Astrocyte (in vitro differentiated cells and primary cell): ENCODE data around the gene MCF2L2. TPM values are rescaled to one million over a fixed set of nuclear protein-coding genes. Genes with fewer than 3 reads are reported as not detected.

Source experiments
- DNase-seq: peaks from one replicate; pipeline ENCODE4 v3.0.0-alpha.2; 2010; ENCODE audit warnings: low read depth
- FAIRE-seq: peaks from 2 replicates; lab custom pipeline; 2011; peaks lifted over from hg19 to GRCh38; lab: Jason Lieb, UNC
- H2AFZ ChIP-seq: 2 replicates; pipeline ENCODE4 v1.6.0; 2012; ENCODE audit warnings: low read depth, low read length, inconsistent platforms
- H3K27ac ChIP-seq: 2 replicates; pipeline ENCODE4 v1.5.1; 2011; ENCODE audit warnings: low read depth, low read length, inconsistent platforms
- H3K27me3 ChIP-seq: 2 replicates; pipeline ENCODE4 v1.6.0; 2011; ENCODE audit warnings: low read length, inconsistent platforms; ENCODE audit not compliant: insufficient read depth
- H3K36me3 ChIP-seq: 2 replicates; pipeline ENCODE4 v1.5.1; 2011; ENCODE audit warnings: low read length, inconsistent platforms; ENCODE audit not compliant: insufficient read depth
- H3K4me1 ChIP-seq: 2 replicates; pipeline ENCODE4 v1.5.1; 2011; ENCODE audit warnings: low read length, inconsistent platforms; ENCODE audit not compliant: insufficient read depth
- H3K4me2 ChIP-seq: 2 replicates; pipeline ENCODE4 v1.6.0; 2012; ENCODE audit warnings: low read length, inconsistent platforms
- H3K4me3 ChIP-seq: 2 replicates; pipeline ENCODE4 v1.5.1; 2011; ENCODE audit warnings: low read depth, mild to moderate bottlenecking, low read length, inconsistent platforms; ENCODE audit not compliant: insufficient read depth
- H3K79me2 ChIP-seq: 2 replicates; pipeline ENCODE4 v1.6.0; 2012; ENCODE audit warnings: mild to moderate bottlenecking, low read length, inconsistent platforms; ENCODE audit not compliant: insufficient read depth
- H3K9ac ChIP-seq: 2 replicates; pipeline ENCODE4 v1.6.0; 2012; ENCODE audit warnings: mild to moderate bottlenecking, low read length, inconsistent platforms
- H3K9me3 ChIP-seq: 2 replicates; pipeline ENCODE4 v1.5.1; 2012; ENCODE audit warnings: low read depth, mild to moderate bottlenecking, low read length, inconsistent platforms; ENCODE audit not compliant: insufficient read depth
- H4K20me1 ChIP-seq: 2 replicates; pipeline ENCODE4 v1.6.0; 2012; ENCODE audit warnings: low read length, inconsistent platforms; ENCODE audit not compliant: insufficient read depth
- H3K27ac Mint-ChIP-seq: one replicate; pipeline ENCODE4 v1.8.0; 2021; ENCODE audit warnings: mild to moderate bottlenecking, mixed read lengths; ENCODE audit not compliant: unreplicated experiment
- H3K27me3 Mint-ChIP-seq: one replicate; pipeline ENCODE4 v1.8.0; 2021; ENCODE audit warnings: low read depth, mixed read lengths; ENCODE audit not compliant: unreplicated experiment
- H3K36me3 Mint-ChIP-seq: one replicate; pipeline ENCODE4 v1.8.0; 2021; ENCODE audit warnings: low read depth, mixed read lengths; ENCODE audit not compliant: unreplicated experiment
- H3K4me1 Mint-ChIP-seq: one replicate; pipeline ENCODE4 v1.8.0; 2021; ENCODE audit warnings: low read depth, mixed read lengths; ENCODE audit not compliant: unreplicated experiment
- H3K4me3 Mint-ChIP-seq: one replicate; pipeline ENCODE4 v1.8.0; 2021; ENCODE audit warnings: mild to moderate bottlenecking, moderate library complexity, mixed read lengths; ENCODE audit not compliant: unreplicated experiment
- H3K9me3 Mint-ChIP-seq: one replicate; pipeline ENCODE4 v1.8.0; 2021; ENCODE audit warnings: mild to moderate bottlenecking, mixed read lengths; ENCODE audit not compliant: unreplicated experiment
- EZH2 ChIP-seq: IDR thresholded peaks from 2 replicates; pipeline ENCODE4 v1.6.1; 2012; ENCODE audit warnings: mild to moderate bottlenecking, low read length, inconsistent platforms; ENCODE audit not compliant: insufficient read depth
- total RNA-seq: library from RNA; stranded (reverse); gene quantifications from 2 replicates; pipeline ENCODE4 v1.2.1, GENCODE V29; 2021
- TF ChIP-seq, protein P1 (sequence below): IDR thresholded peaks from 2 replicates; pipeline ENCODE4 v1.5.1; 2011; ENCODE audit warnings: low read depth, mild to moderate bottlenecking, inconsistent platforms, low read length, moderate library complexity; ENCODE audit not compliant: insufficient read depth

The MCF2L2 gene
- total RNA-seq, 1 donor from 2014 or later, result 0.89 TPM

DNA sequence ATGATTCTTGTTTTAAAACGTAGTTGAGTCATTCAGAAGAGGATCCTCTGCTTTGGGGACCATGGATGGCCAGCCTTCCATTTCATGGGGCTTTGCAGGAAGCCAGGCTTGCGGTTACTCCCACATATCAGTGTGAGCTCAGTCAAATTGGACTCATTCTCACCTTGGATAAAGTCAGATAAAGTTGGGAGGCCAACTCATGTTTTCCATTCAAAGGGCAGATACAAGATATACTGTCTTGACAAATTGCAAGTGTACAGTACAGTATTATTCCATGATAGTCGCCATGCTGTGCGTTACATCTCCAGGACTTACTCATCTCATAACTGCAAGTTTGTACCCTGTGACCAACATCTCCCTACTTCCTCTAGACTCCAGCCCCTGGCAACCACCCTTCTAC, 200.8 kb downstream of the MCF2L2 start:
- Mint-ChIP-seq H3K9me3 (peaks cover 3% of the 10 kb centered on the region), H3K4me1 (no peaks in the 10 kb centered on the region), H3K27me3 (peaks cover 12% of the 10 kb centered on the region), H3K36me3 (no peaks in the 10 kb centered on the region), H3K27ac (no peak overlapping the region), H3K4me3 (no peak overlapping the region)
- TF ChIP-seq EZH2, result no peak
- TF ChIP-seq, protein P1, sequence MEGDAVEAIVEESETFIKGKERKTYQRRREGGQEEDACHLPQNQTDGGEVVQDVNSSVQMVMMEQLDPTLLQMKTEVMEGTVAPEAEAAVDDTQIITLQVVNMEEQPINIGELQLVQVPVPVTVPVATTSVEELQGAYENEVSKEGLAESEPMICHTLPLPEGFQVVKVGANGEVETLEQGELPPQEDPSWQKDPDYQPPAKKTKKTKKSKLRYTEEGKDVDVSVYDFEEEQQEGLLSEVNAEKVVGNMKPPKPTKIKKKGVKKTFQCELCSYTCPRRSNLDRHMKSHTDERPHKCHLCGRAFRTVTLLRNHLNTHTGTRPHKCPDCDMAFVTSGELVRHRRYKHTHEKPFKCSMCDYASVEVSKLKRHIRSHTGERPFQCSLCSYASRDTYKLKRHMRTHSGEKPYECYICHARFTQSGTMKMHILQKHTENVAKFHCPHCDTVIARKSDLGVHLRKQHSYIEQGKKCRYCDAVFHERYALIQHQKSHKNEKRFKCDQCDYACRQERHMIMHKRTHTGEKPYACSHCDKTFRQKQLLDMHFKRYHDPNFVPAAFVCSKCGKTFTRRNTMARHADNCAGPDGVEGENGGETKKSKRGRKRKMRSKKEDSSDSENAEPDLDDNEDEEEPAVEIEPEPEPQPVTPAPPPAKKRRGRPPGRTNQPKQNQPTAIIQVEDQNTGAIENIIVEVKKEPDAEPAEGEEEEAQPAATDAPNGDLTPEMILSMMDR, result no peak
- H3K9ac ChIP-seq, result no peak overlapping the region
- FAIRE-seq, result no peak
- no peaks in the 10 kb centered on the region for H3K36me3 ChIP-seq
- no peak overlapping the region for H3K27ac ChIP-seq
- H3K4me1 ChIP-seq, result no peaks in the 10 kb centered on the region
- no peaks in the 10 kb centered on the region for H4K20me1 ChIP-seq
- no peak overlapping the region for H2AFZ ChIP-seq
- H3K4me2 ChIP-seq, result no peak overlapping the region
- H3K27me3 ChIP-seq, result no peaks in the 10 kb centered on the region
- H3K9me3 ChIP-seq, result no peaks in the 10 kb centered on the region
- DNase-seq, result no peak
- H3K4me3 ChIP-seq, result no peak overlapping the region
- no peaks in the 10 kb centered on the region for H3K79me2 ChIP-seq

DNA sequence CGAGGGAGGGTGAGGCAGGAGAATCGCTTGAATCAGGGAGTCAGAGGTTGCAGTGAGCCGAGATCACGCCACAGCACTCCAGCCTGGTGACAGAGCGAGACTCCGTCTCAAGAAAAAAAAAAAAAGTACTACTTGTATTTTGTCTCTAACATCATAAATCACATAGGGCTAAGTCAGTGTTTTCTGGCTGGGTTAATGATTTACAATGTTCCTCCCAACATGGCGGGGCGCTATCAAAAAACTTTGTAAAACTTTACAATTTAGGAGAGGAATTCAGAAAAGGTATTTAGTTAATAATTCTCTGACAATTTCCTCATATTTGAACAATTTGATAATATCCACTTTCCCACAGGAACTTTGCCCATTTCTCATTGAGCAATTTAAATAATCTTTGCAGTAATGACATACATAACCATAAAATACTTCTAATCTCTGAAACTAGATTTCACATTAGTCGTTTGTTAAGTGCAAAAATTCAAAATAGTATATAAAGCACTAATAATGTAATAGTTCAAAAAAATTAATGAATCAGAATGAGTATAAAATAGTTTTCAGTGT, 202.0 kb downstream of the MCF2L2 start:
- H3K27ac Mint-ChIP-seq, result no peak overlapping the region
- H3K9me3 Mint-ChIP-seq, result peaks cover 3% of the 10 kb centered on the region
- peaks cover 12% of the 10 kb centered on the region for H3K27me3 Mint-ChIP-seq
- H3K4me1 Mint-ChIP-seq, result no peaks in the 10 kb centered on the region
- Histone ChIP-seq H4K20me1 (no peaks in the 10 kb centered on the region), H3K27ac (no peak overlapping the region), H3K79me2 (no peaks in the 10 kb centered on the region), H3K9me3 (no peaks in the 10 kb centered on the region), H3K4me3 (no peak overlapping the region), H3K27me3 (no peaks in the 10 kb centered on the region), H2AFZ (no peak overlapping the region), H3K4me2 (no peak overlapping the region), H3K9ac (no peak overlapping the region), H3K36me3 (no peaks in the 10 kb centered on the region), H3K4me1 (no peaks in the 10 kb centered on the region)
- TF ChIP-seq, protein P1, result no peak
- TF ChIP-seq EZH2, result no peak
- no peak overlapping the region for H3K4me3 Mint-ChIP-seq
- FAIRE-seq (no peak), DNase-seq (no peak)
- no peaks in the 10 kb centered on the region for H3K36me3 Mint-ChIP-seq

- H3K4me1 ChIP-seq, result no peaks in the 10 kb centered on the region
- H3K27ac ChIP-seq, result no peak overlapping the region
- no peak overlapping the region for H3K9ac ChIP-seq
- DNase-seq (no peak), FAIRE-seq (no peak)
- Mint-ChIP-seq H3K9me3 (peaks cover 3% of the 10 kb centered on the region), H3K27ac (no peak overlapping the region), H3K4me3 (no peak overlapping the region), H3K27me3 (peaks cover 12% of the 10 kb centered on the region), H3K36me3 (no peaks in the 10 kb centered on the region), H3K4me1 (no peaks in the 10 kb centered on the region)
- no peaks in the 10 kb centered on the region for H3K27me3 ChIP-seq
- no peaks in the 10 kb centered on the region for H3K9me3 ChIP-seq
- no peaks in the 10 kb centered on the region for H4K20me1 ChIP-seq
- H2AFZ ChIP-seq, result no peak overlapping the region
- no peak overlapping the region for H3K4me2 ChIP-seq
- TF ChIP-seq EZH2, result no peak
- TF ChIP-seq, protein P1, result no peak
- no peaks in the 10 kb centered on the region for H3K79me2 ChIP-seq
- no peak overlapping the region for H3K4me3 ChIP-seq
- no peaks in the 10 kb centered on the region for H3K36me3 ChIP-seq
Observed at GRCh38 chr3:183224180-183224970, 204.0 kb downstream of the MCF2L2 start.
